Spleen (tissue), 7 donors: ENCODE results near the gene PRKG1.

Source experiments
- POLR2A ChIP-seq, 3 donors: fragments of 450-650 bp; IDR thresholded peaks; one replicate each; pipeline ENCODE4 v1.5.1; 2017; ENCODE audit warnings: antibody characterized with exemption in 3 of 3, mild to moderate bottlenecking in 1 of 3
- POLR2AphosphoS5 ChIP-seq, 3 donors: sonication (generic); formaldehyde crosslinking; IDR thresholded peaks; one replicate each; pipeline ENCODE4 v1.5.1; 2017; ENCODE audit warnings: antibody characterized with exemption in 3 of 3
- TF ChIP-seq, protein P1 (sequence below), 11 experiments: fragments of 200-600 bp in 7 of 11; fragments of 450-650 bp in 4 of 11; sonication (generic) in 4 of 11; IDR thresholded peaks in 8 of 11; conservative IDR thresholded peaks in 3 of 11; 1 replicate in 7 of 11; 2 replicates in 4 of 11; pipeline versions ENCODE4 v1.4.0 to v1.8.0; 2016 to 2021; ENCODE audit warnings: antibody characterized with exemption in 11 of 11, inconsistent platforms in 4 of 11, mild to moderate bottlenecking in 1 of 11
- donor health status: DM: no; HTN: no; CAD: no; lungs with moderate emphysema.
- donor health status: DM: no; HTN: no; CAD: no.
- donor health status: DM: no; HTN: no; CAD: no.

DNA sequence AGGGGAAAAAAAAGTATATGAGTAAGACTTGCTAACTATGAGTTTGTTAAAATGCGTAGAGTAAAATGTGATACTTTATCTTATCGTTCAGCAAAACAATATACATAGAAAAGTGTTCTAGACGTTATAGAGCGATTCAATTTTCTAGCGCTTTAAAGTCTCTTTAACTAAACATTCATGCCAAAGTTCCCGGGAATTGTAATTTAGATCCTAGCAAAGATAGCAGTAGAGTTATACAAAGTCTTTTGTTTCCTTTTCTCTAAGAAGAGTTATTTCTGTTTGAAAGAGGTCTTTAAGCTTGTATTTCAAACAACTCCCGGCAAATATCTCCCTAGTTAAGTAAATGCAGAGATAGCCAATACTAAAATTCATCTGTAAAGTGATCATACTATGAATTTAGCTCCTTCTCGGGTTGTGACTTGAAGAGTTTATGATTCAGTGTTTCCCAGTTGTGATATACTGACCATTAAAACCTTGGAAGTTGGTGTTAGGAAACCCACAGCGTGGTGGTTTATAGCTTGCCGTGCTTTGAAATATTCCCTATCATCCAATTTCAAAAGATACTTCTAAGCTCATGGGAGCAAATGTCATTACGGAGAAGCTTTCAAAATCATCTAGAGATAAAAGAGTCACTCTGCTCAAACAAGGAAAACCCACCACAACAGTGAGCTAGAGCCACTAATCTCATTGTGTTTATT is 453.4 kb downstream of the PRKG1 start:
- TF ChIP-seq, protein P1, sequence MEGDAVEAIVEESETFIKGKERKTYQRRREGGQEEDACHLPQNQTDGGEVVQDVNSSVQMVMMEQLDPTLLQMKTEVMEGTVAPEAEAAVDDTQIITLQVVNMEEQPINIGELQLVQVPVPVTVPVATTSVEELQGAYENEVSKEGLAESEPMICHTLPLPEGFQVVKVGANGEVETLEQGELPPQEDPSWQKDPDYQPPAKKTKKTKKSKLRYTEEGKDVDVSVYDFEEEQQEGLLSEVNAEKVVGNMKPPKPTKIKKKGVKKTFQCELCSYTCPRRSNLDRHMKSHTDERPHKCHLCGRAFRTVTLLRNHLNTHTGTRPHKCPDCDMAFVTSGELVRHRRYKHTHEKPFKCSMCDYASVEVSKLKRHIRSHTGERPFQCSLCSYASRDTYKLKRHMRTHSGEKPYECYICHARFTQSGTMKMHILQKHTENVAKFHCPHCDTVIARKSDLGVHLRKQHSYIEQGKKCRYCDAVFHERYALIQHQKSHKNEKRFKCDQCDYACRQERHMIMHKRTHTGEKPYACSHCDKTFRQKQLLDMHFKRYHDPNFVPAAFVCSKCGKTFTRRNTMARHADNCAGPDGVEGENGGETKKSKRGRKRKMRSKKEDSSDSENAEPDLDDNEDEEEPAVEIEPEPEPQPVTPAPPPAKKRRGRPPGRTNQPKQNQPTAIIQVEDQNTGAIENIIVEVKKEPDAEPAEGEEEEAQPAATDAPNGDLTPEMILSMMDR (IDR thresholded peaks at IDR 0.05 in 8 of 11, conservative IDR thresholded peaks at IDR 0.05 in 3 of 11) = no peak
- TF ChIP-seq POLR2AphosphoS5 (IDR thresholded peaks at IDR 0.05) (no peak), POLR2A (IDR thresholded peaks at IDR 0.05) (no peak)
